Common myeloid progenitor, CD34-positive (primary cell): ENCODE results near the gene ARRDC5.
"Not testable (repeated sequence)": the region's sequence is repeated elsewhere in the genome, so short reads cannot be mapped to it uniquely, and the experiment has no call there.

Experiments
- CTCF ChIA-PET: fragments of 350-600 bp; sonication (Branson Sonifier 250); formaldehyde crosslinking; loops from one replicate; lab custom pipeline; 2021; ENCODE audit warnings: antibody characterized with exemption; lab: Charles Lee
- POLR2A ChIA-PET: fragments of 350-600 bp; sonication (Branson Sonifier 250); formaldehyde crosslinking; loops from one replicate; lab custom pipeline; 2021; ENCODE audit warnings: antibody characterized with exemption; lab: Charles Lee
- DNase-seq, 3 donors: peaks; one replicate each; pipeline versions ENCODE4 v3.0.0 to v3.0.0-alpha.2; 2013
- H3K27ac ChIP-seq, 2 experiments: 1 replicate in 1 of 2; 2 replicates in 1 of 2; pipeline ENCODE4 v1.7.0; 2013; ENCODE audit warnings: inconsistent platforms in 2 of 2, low read length in 2 of 2, mild to moderate bottlenecking in 2 of 2, low read depth in 1 of 2, moderate library complexity in 1 of 2; ENCODE audit not compliant: severe bottlenecking in 2 of 2, insufficient read depth in 1 of 2, poor library complexity in 1 of 2
- H3K27me3 ChIP-seq, 5 experiments: replicated peaks in 2 of 5; 1 replicate in 3 of 5; 2 replicates in 2 of 5; pipeline versions ENCODE4 v1.6.1 to v1.7.0; 2013; ENCODE audit warnings: low read length in 4 of 5, mild to moderate bottlenecking in 2 of 5, moderate library complexity in 2 of 5, inconsistent platforms in 1 of 5; ENCODE audit not compliant: insufficient read depth in 5 of 5, control insufficient read depth in 4 of 5
- H3K36me3 ChIP-seq, 4 experiments: 1 replicate in 2 of 4; 2 replicates in 2 of 4; pipeline versions ENCODE4 v1.6.1 to v1.7.0; 2013; ENCODE audit warnings: low read length in 3 of 4, control low read depth in 1 of 4, mild to moderate bottlenecking in 1 of 4; ENCODE audit not compliant: control insufficient read depth in 4 of 4, insufficient read depth in 4 of 4
- H3K4me1 ChIP-seq, 4 experiments: 1 replicate in 3 of 4; 2 replicates in 1 of 4; pipeline versions ENCODE4 v1.6.1 to v1.7.1; 2013; ENCODE audit warnings: low read length in 3 of 4, mild to moderate bottlenecking in 3 of 4, control low read depth in 1 of 4, inconsistent platforms in 1 of 4, moderate library complexity in 1 of 4; ENCODE audit not compliant: control insufficient read depth in 4 of 4, insufficient read depth in 4 of 4; ENCODE audit errors: control extremely low read depth in 1 of 4
- H3K4me3 ChIP-seq, 7 experiments: 1 replicate in 4 of 7; 2 replicates in 3 of 7; pipeline versions ENCODE4 v1.5.1 to v1.7.0; 2013; ENCODE audit warnings: mild to moderate bottlenecking in 7 of 7, low read length in 6 of 7, moderate library complexity in 6 of 7, inconsistent platforms in 2 of 7, low read depth in 2 of 7, control low read depth in 1 of 7; ENCODE audit not compliant: insufficient read depth in 4 of 7, control insufficient read depth in 1 of 7; ENCODE audit errors: extremely low read depth in 1 of 7
- H3K9me3 ChIP-seq, 5 experiments: 1 replicate in 4 of 5; 2 replicates in 1 of 5; pipeline versions ENCODE4 v1.6.1 to v1.7.1; 2013; ENCODE audit warnings: low read length in 4 of 5, mild to moderate bottlenecking in 2 of 5, inconsistent platforms in 1 of 5, low read depth in 1 of 5, moderate library complexity in 1 of 5; ENCODE audit not compliant: control insufficient read depth in 4 of 5, insufficient read depth in 2 of 5; ENCODE audit errors: control extremely low read depth in 1 of 5
- WGBS: methylation state at CpG from one replicate; pipeline ENCODE4 v1.1.5; 2013; ENCODE audit not compliant: insufficient coverage; 5-methylcytosine and 5-hydroxymethylcytosine counted together

Gene ARRDC5

DNA sequence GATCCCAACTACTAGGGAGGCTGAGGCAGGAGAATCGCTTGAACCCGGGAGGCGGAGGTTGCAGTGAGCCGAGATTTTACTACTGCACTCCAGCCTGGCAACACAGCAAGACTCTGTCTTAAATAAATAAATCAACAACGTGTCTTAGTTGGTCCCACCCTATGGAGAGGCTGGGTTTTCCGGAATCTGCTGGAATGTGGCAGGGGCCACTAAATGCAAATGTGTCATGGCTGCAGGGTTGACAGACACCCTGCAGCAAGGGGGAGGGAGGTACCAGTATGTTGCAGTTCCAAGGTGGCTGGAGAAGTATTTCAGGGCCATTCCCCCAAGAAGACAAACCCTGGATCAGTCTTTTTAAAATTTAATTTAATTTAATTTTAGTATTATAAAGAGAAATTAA, 14.9 kb downstream of the ARRDC5 start:
- CTCF ChIA-PET, H3K4me1 ChIP-seq, H3K9me3 ChIP-seq, H3K4me3 ChIP-seq, H3K27ac ChIP-seq, H3K27me3 ChIP-seq, POLR2A ChIA-PET, DNase-seq, H3K36me3 ChIP-seq: not testable (repeated sequence)
- WGBS = no CpG with 5 or more reads among the region's 6 CpGs

- H3K4me3 ChIP-seq, DNase-seq, H3K9me3 ChIP-seq, H3K4me1 ChIP-seq, CTCF ChIA-PET, POLR2A ChIA-PET, H3K36me3 ChIP-seq, H3K27me3 ChIP-seq, H3K27ac ChIP-seq: not testable (repeated sequence)
- no CpG with 5 or more reads among the region's 6 CpGs for WGBS
Measured at GRCh38 chr19:4884993-4885392, 17.7 kb downstream of the ARRDC5 start.

DNA sequence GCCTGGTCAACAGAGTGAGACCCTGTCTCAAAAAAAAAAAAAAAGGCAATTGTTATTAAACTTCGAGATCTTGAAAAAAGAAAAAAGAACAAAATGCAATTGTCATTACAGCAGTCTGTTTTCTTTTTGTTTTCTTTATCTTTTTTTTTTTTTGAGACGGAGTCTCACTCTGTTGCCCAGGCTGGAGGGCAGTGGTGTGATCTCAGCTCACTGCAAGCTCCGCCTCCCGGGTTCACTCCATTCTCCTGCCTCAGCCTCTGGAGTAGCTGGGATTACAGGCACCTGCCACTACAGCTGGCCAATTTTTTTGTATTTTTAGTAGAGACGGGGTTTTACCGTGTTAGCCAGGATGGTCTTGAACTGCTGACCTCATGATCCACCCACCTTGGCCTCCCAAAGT, 19.8 kb downstream of the ARRDC5 start:
- DNase-seq, H3K27ac ChIP-seq, CTCF ChIA-PET, H3K36me3 ChIP-seq, H3K27me3 ChIP-seq, H3K9me3 ChIP-seq, H3K4me3 ChIP-seq: not testable (repeated sequence)
- H3K4me1 ChIP-seq = peaks cover 2 to 16% (median 14%) of the 10 kb centered on the region in 4 experiments
- 100% methylated on average over 4 of the region's 6 CpGs for WGBS
- POLR2A ChIA-PET = interaction anchor here (0.6 kb wide), 1 partner anchor 269 kb away, joined by 3 read pairs; no protein-coding TSS in a partner anchor

DNA sequence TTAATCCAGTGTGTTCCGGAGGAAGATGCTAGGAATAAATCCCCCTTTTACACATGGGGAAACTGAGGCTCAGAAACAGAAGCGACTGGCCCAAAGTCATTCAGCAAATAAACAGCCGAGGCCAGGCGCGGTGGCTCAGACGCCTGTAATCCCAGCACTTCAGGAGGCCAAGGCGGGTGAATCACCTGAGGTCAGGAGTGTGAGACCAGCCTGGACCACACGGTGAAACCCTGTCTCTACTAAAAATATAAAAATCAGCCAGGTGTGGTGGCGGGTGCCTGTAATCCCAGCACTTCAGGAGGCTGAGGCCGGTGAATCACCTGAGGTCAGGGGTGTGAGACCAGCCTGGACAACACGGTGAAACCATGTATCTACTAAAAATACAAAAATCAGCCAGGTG, 23.7 kb downstream of the ARRDC5 start:
- DNase-seq = no peak
- H3K27me3 ChIP-seq = no peaks in the 10 kb centered on the region
- ChIA-PET POLR2A (no interaction called here), CTCF (interaction anchor here (0.6 to 1.4 kb wide), 2 partner anchors 10 to 54 kb away, joined by 3 to 6 read pairs; no protein-coding TSS in a partner anchor)
- no peaks in the 10 kb centered on the region for H3K9me3 ChIP-seq
- no peaks in the 10 kb centered on the region for H3K36me3 ChIP-seq
- peaks cover 2 to 20% (median 19%) of the 10 kb centered on the region in 4 experiments for H3K4me1 ChIP-seq
- peak overlapping the region in 1 of 7 experiments; percentile 55 for H3K4me3 ChIP-seq
- H3K27ac ChIP-seq = no peak overlapping the region
- 95% methylated on average over 10 of the region's 11 CpGs for WGBS

GRCh38 chr19:4878491-4878968, 24.2 kb downstream of the ARRDC5 start:
- ChIA-PET CTCF (interaction anchor here (1.0 to 1.5 kb wide), 3 partner anchors 9 to 33 kb away, joined by 3 to 6 read pairs (median 4); no protein-coding TSS in a partner anchor), POLR2A (no interaction called here)
- peak overlapping the region in 1 of 2 experiments; percentile 25 for H3K27ac ChIP-seq

DNA sequence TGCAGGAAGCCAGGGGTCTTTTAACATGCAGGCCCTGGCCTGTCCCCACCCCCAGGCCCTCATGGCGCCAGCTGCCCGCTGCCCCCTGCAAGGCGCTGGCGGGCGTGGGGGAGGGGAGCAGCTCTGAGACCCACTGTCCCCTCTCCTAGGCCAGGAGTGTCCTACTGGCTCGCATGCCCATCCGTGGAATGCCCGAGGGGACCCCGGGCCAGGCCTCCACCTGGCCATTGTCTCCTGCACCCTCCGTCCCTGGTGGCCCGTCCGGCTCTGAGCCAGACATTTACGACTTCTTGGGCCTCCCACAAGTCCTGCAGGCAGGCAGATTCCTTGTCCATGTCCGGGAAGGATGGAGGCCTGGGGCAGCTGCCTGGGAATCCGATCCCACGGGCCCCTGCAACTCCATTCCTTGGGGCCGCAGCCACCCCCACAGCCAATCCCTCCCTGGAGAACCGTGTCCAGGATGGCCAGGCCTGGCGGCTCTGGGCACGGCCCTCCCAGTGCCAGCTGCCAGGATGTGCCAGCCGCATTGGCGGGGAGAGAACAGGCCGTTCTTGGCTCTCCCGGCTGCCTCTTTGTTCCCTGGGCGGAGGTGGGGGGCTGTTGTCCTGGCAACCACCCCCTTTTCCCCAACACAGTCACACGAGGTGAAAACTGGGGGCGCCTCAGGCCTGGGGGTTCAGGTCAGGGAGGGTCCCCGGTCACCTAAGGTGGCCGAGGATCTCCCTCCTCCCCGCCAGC, 24.8 kb downstream of the ARRDC5 start:
- ChIA-PET CTCF (interaction anchor here (1.0 to 1.5 kb wide), 2 partner anchors 9 to 33 kb away, joined by 3 to 4 read pairs; no protein-coding TSS in a partner anchor), POLR2A (interaction anchor here (0.6 kb wide), 1 partner anchor 28 kb away, joined by 4 read pairs; no protein-coding TSS in a partner anchor)
- no peaks in the 10 kb centered on the region for H3K27me3 ChIP-seq
- peaks cover 2 to 20% (median 19%) of the 10 kb centered on the region in 4 experiments for H3K4me1 ChIP-seq
- H3K4me3 ChIP-seq = peak overlapping the region in 3 of 7 experiments; percentile 43 to 57 (median 55)
- no peaks in the 10 kb centered on the region for H3K36me3 ChIP-seq
- no peaks in the 10 kb centered on the region for H3K9me3 ChIP-seq
- peak overlapping the region in 1 of 2 experiments; percentile 25 for H3K27ac ChIP-seq
- 77% methylated on average over 23 of the region's 30 CpGs for WGBS
- peak in 2 of 3 donors; percentile 28 to 40 for DNase-seq

More at GRCh38 chr19:4878491-4878968, 24.2 kb downstream of the ARRDC5 start:
- Histone ChIP-seq H3K9me3 (no peaks in the 10 kb centered on the region), H3K27me3 (no peaks in the 10 kb centered on the region), H3K4me3 (peak overlapping the region in 4 of 7 experiments; percentile 40 to 57 (median 49)), H3K4me1 (peaks cover 2 to 20% (median 19%) of the 10 kb centered on the region in 4 experiments), H3K36me3 (no peaks in the 10 kb centered on the region)
- WGBS = 5% methylated on average over 16 of the region's 23 CpGs
- peak in 2 of 3 donors; percentile 57 to 64 for DNase-seq

- POLR2A ChIA-PET = no interaction called here
- no peaks in the 10 kb centered on the region for H3K27me3 ChIP-seq
- peaks cover 0 to 27% (median 20%) of the 10 kb centered on the region in 4 experiments for H3K4me1 ChIP-seq
- no peaks in the 10 kb centered on the region for H3K36me3 ChIP-seq
- WGBS = 96% methylated on average over 2 of the region's 3 CpGs
- no peak for DNase-seq
- no peak overlapping the region for H3K4me3 ChIP-seq
- CTCF ChIA-PET = interaction anchor here (0.6 to 6.6 kb wide), 9 partner anchors 31 to 159 kb away, joined by 3 to 78 read pairs (median 4); no protein-coding TSS in a partner anchor
- H3K27ac ChIP-seq = no peak overlapping the region
- no peaks in the 10 kb centered on the region for H3K9me3 ChIP-seq
Measured at GRCh38 chr19:4873930-4874329, 28.8 kb downstream of the ARRDC5 start.
